Parathyroid adenoma (tissue), 2 donors: ENCODE measurements around the gene NRXN3.

Experiments used
- H2AFZ ChIP-seq: fragments of 300-600 bp; sonication (generic); one replicate; pipeline ENCODE4 v1.7.0; 2017; ENCODE audit warnings: antibody characterized with exemption, mild to moderate bottlenecking
- H3K27ac ChIP-seq: fragments of 300-600 bp; sonication (generic); one replicate; pipeline ENCODE4 v1.7.0; 2017
- H3K27me3 ChIP-seq: fragments of 300-600 bp; sonication (generic); one replicate; pipeline ENCODE4 v1.7.0; 2017; ENCODE audit warnings: low read length; ENCODE audit not compliant: control insufficient read depth, insufficient read depth
- H3K36me3 ChIP-seq: fragments of 300-600 bp; sonication (generic); one replicate; pipeline ENCODE4 v1.7.0; 2017; ENCODE audit warnings: low read length; ENCODE audit not compliant: control insufficient read depth, insufficient read depth
- H3K4me1 ChIP-seq: fragments of 300-600 bp; sonication (generic); one replicate; pipeline ENCODE4 v1.7.0; 2017; ENCODE audit warnings: control low read depth
- H3K4me2 ChIP-seq: fragments of 300-600 bp; sonication (generic); one replicate; pipeline ENCODE4 v1.7.0; 2017; ENCODE audit warnings: low read length
- H3K4me3 ChIP-seq: fragments of 300-600 bp; sonication (generic); one replicate; pipeline ENCODE4 v1.7.0; 2017; ENCODE audit warnings: low read depth, low read length
- H3K79me2 ChIP-seq: fragments of 300-600 bp; sonication (generic); one replicate; pipeline ENCODE4 v1.7.0; 2017; ENCODE audit warnings: control low read depth
- H3K9ac ChIP-seq: fragments of 300-600 bp; sonication (generic); one replicate; pipeline ENCODE4 v1.7.0; 2017; ENCODE audit warnings: mild to moderate bottlenecking
- H3K9me3 ChIP-seq: fragments of 300-600 bp; sonication (generic); one replicate; pipeline ENCODE4 v1.7.0; 2017; ENCODE audit warnings: low read length; ENCODE audit not compliant: control insufficient read depth
- TF ChIP-seq, protein P1 (sequence below): fragments of 300-600 bp; sonication (generic); IDR thresholded peaks from one replicate; pipeline ENCODE4 v1.7.0; 2017; ENCODE audit warnings: antibody characterized with exemption, mild to moderate bottlenecking
- donor health status: primary hyperparathyroidism.

NRXN3 gene

DNA sequence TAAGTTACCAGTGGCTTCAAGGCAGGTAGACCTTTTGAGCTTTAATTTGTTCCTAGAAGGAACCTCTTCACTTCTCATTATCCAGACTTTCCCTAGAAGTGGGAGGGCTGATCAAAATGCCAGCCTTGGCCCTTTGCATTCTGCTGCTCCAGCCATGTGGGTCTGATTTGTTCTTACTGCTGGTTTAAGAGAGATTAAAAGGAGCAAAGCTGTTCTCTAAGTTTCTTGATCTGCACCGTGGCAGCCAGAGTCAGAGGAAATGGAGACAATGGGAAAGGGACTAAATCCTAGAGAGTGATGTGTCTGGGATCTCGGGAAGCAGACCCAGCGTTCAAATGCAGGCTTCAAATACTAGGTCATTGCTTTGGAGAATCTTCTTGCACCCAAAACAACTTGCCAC, 1281.4 kb downstream of the NRXN3 start:
- Histone ChIP-seq H3K9ac (no peak overlapping the region), H3K36me3 (no peaks in the 10 kb centered on the region), H3K27ac (no peak overlapping the region), H3K4me1 (peaks cover 4% of the 10 kb centered on the region), H3K27me3 (no peaks in the 10 kb centered on the region), H2AFZ (no peak overlapping the region), H3K9me3 (no peaks in the 10 kb centered on the region), H3K4me3 (no peak overlapping the region), H3K79me2 (no peaks in the 10 kb centered on the region), H3K4me2 (no peak overlapping the region)
- TF ChIP-seq, protein P1, sequence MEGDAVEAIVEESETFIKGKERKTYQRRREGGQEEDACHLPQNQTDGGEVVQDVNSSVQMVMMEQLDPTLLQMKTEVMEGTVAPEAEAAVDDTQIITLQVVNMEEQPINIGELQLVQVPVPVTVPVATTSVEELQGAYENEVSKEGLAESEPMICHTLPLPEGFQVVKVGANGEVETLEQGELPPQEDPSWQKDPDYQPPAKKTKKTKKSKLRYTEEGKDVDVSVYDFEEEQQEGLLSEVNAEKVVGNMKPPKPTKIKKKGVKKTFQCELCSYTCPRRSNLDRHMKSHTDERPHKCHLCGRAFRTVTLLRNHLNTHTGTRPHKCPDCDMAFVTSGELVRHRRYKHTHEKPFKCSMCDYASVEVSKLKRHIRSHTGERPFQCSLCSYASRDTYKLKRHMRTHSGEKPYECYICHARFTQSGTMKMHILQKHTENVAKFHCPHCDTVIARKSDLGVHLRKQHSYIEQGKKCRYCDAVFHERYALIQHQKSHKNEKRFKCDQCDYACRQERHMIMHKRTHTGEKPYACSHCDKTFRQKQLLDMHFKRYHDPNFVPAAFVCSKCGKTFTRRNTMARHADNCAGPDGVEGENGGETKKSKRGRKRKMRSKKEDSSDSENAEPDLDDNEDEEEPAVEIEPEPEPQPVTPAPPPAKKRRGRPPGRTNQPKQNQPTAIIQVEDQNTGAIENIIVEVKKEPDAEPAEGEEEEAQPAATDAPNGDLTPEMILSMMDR, result no peak

DNA sequence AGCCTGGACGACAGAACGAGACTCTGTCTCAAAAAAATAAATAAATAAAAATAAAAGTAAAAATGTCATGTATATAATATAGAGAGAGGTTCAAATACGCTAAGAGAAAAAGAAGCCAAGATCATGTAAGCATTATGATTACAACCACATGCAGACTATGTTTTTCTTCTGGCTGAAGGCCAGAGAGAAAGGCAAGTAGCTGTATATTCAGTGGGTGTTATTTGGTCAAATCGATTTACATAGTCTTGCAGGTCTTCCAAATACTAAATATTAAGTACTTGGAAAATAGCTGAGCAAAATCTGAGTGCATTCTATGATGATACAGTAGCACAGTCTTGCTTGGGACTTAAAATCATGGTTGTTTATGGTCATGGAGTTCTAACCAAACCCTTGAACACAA, 1283.1 kb downstream of the NRXN3 start:
- peaks cover 4% of the 10 kb centered on the region for H3K4me1 ChIP-seq
- no peaks in the 10 kb centered on the region for H3K36me3 ChIP-seq
- H3K9ac ChIP-seq, result no peak overlapping the region
- TF ChIP-seq, protein P1, result no peak
- no peak overlapping the region for H2AFZ ChIP-seq
- no peaks in the 10 kb centered on the region for H3K27me3 ChIP-seq
- H3K27ac ChIP-seq, result no peak overlapping the region
- no peaks in the 10 kb centered on the region for H3K79me2 ChIP-seq
- H3K4me3 ChIP-seq, result no peak overlapping the region
- H3K9me3 ChIP-seq, result no peaks in the 10 kb centered on the region
- H3K4me2 ChIP-seq, result no peak overlapping the region

- TF ChIP-seq, protein P1, result no peak
- no peaks in the 10 kb centered on the region for H3K4me1 ChIP-seq
- H3K27ac ChIP-seq, result no peak overlapping the region
- no peak overlapping the region for H3K9ac ChIP-seq
- no peak overlapping the region for H2AFZ ChIP-seq
- peaks cover 2% of the 10 kb centered on the region for H3K79me2 ChIP-seq
- no peaks in the 10 kb centered on the region for H3K27me3 ChIP-seq
- no peaks in the 10 kb centered on the region for H3K36me3 ChIP-seq
- H3K4me3 ChIP-seq, result no peak overlapping the region
- H3K4me2 ChIP-seq, result no peak overlapping the region
- H3K9me3 ChIP-seq, result no peaks in the 10 kb centered on the region
These were observed 1294.3 kb downstream of the NRXN3 start for GRCh38 chr14:79464468-79464867.

DNA sequence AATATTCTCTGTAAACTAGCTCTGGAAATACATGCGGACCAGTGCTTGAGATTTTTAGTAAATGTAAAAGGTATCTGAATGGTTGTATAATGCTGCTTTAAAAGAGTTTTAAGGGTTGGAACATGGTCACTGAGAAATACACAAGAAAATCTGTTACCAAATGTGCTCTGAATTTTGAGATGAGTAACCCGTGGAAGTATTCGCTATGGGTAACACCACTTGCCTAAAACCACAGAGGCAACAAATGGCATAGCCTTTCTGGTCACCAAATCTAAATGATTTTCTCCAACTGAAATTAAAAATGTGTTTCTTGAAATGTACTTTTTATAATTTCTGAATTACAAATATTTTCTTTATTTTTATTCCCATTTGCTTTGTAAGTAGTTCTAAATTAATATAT, 1295.5 kb downstream of the NRXN3 start:
- no peak overlapping the region for H2AFZ ChIP-seq
- no peak overlapping the region for H3K9ac ChIP-seq
- H3K9me3 ChIP-seq, result no peaks in the 10 kb centered on the region
- no peaks in the 10 kb centered on the region for H3K27me3 ChIP-seq
- H3K79me2 ChIP-seq, result peaks cover 2% of the 10 kb centered on the region
- TF ChIP-seq, protein P1, result no peak
- H3K36me3 ChIP-seq, result no peaks in the 10 kb centered on the region
- no peak overlapping the region for H3K27ac ChIP-seq
- no peaks in the 10 kb centered on the region for H3K4me1 ChIP-seq
- no peak overlapping the region for H3K4me3 ChIP-seq
- H3K4me2 ChIP-seq, result no peak overlapping the region

GRCh38 chr14:79466938-79467527, 1296.9 kb downstream of the NRXN3 start:
- Histone ChIP-seq H3K36me3 (no peaks in the 10 kb centered on the region), H3K4me2 (no peak overlapping the region), H3K4me1 (no peaks in the 10 kb centered on the region), H3K79me2 (peaks cover 11% of the 10 kb centered on the region), H3K4me3 (no peak overlapping the region), H3K27ac (no peak overlapping the region), H3K27me3 (no peaks in the 10 kb centered on the region), H2AFZ (no peak overlapping the region), H3K9me3 (no peaks in the 10 kb centered on the region), H3K9ac (no peak overlapping the region)
- TF ChIP-seq, protein P1, result no peak
